22Rv1 (cell line): ENCODE data around the gene TRIM9.

Experiments used
- CTCF ChIP-seq: fragments of 450-650 bp; IDR thresholded peaks from 2 replicates; pipeline ENCODE4 v1.5.1; 2017; ENCODE audit warnings: mild to moderate bottlenecking
- ZFX ChIP-seq: fragments of 450-650 bp; IDR thresholded peaks from 2 replicates; pipeline ENCODE4 v1.6.1; 2017; ENCODE audit warnings: antibody characterized with exemption, borderline replicate concordance

- no peak for TF ChIP-seq CTCF
- TF ChIP-seq ZFX = no peak
Observed at GRCh38 chr14:50998612-50999011, 96.3 kb downstream of the TRIM9 start.
